Endothelial cell of umbilical vein (primary cell): ENCODE data around the gene MIER1. TPM values are rescaled to one million over a fixed set of nuclear protein-coding genes. Genes with fewer than 3 reads are reported as not detected.

Experiments
- BruUV-seq: library from RNA; stranded (reverse); fragments of 400-500 nt; replicated peaks from 2 replicates; lab custom pipeline; 2021; lab: Mats Ljungman, UMichigan
- CTCF ChIA-PET: fragments of 300-600, 350-600 bp; sonication (Branson Sonifier 250); formaldehyde crosslinking; loops from one replicate; lab custom pipeline; 2021; ENCODE audit warnings: antibody characterized with exemption, inconsistent platforms; lab: Charles Lee
- POLR2A ChIA-PET: fragments of 300-600, 350-600 bp; sonication (Branson Sonifier 250); formaldehyde crosslinking; loops from one replicate; lab custom pipeline; 2021; ENCODE audit warnings: antibody characterized with exemption, inconsistent platforms; lab: Charles Lee
- DNase-seq: peaks from one replicate; pipeline ENCODE4 v3.0.0-alpha.2; 2011; ENCODE audit warnings: low read depth, low spot score
- FAIRE-seq: peaks from 2 replicates; lab custom pipeline; 2011; peaks lifted over from hg19 to GRCh38; lab: Jason Lieb, UNC
- H2AFZ ChIP-seq: 2 replicates; pipeline ENCODE4 v1.6.0; 2012; ENCODE audit warnings: low read depth, low read length, control low read depth, inconsistent platforms
- H3K27ac ChIP-seq: 2 replicates; pipeline ENCODE4 v1.5.1; 2011; ENCODE audit warnings: low read depth, mild to moderate bottlenecking, control low read depth, low read length, moderate library complexity; ENCODE audit not compliant: insufficient read depth
- H3K27me3 ChIP-seq, 2 experiments: 2 replicates each; pipeline versions ENCODE4 v1.6.0 to v1.6.1; 2011; ENCODE audit warnings: low read length in 2 of 2, mixed read lengths in 1 of 2; ENCODE audit not compliant: control insufficient read depth in 2 of 2, insufficient read depth in 2 of 2
- H3K36me3 ChIP-seq, 2 experiments: 2 replicates in 1 of 2; 3 replicates in 1 of 2; pipeline ENCODE4 v1.5.1; 2011; ENCODE audit warnings: low read length in 2 of 2, mild to moderate bottlenecking in 1 of 2, moderate library complexity in 1 of 2; ENCODE audit not compliant: control insufficient read depth in 2 of 2, insufficient read depth in 2 of 2; ENCODE audit errors: extremely low read depth in 1 of 2
- H3K4me1 ChIP-seq: 3 replicates; pipeline ENCODE4 v1.5.1; 2011; ENCODE audit warnings: mild to moderate bottlenecking, low read length; ENCODE audit not compliant: control insufficient read depth, insufficient read depth; ENCODE audit errors: extremely low read depth
- H3K4me2 ChIP-seq: 2 replicates; pipeline ENCODE4 v1.6.1; 2011; ENCODE audit warnings: low read length, control low read depth, mixed read lengths; ENCODE audit not compliant: insufficient read depth
- H3K4me3 ChIP-seq, 3 experiments: fragments of 200-600 bp in 1 of 3; sonication (generic), shearing (Covaris generic) in 1 of 3; replicated peaks in 1 of 3; 2 replicates each; pipeline ENCODE4 v1.5.1; 2011 to 2016; ENCODE audit warnings: control low read depth in 3 of 3, low read length in 3 of 3, mild to moderate bottlenecking in 2 of 3, inconsistent platforms in 1 of 3, low read depth in 1 of 3, moderate library complexity in 1 of 3; ENCODE audit not compliant: insufficient read depth in 1 of 3
- H3K79me2 ChIP-seq: 2 replicates; pipeline ENCODE4 v1.6.0; 2012; ENCODE audit warnings: low read length, inconsistent platforms; ENCODE audit not compliant: control insufficient read depth, insufficient read depth
- H3K9ac ChIP-seq: replicated peaks from 2 replicates; pipeline ENCODE3; 2011; ENCODE audit warnings: low read length, control low read depth; ENCODE audit not compliant: insufficient read depth; ENCODE audit errors: extremely low read depth
- H3K9me1 ChIP-seq: replicated peaks from 3 replicates; pipeline ENCODE4 v1.6.0; 2011; ENCODE audit warnings: mild to moderate bottlenecking, low read length; ENCODE audit not compliant: control insufficient read depth, insufficient read depth; ENCODE audit errors: extremely low read depth
- H3K9me3 ChIP-seq: replicated peaks from 2 replicates; pipeline ENCODE4 v1.5.1; 2012; ENCODE audit warnings: low read length, inconsistent platforms; ENCODE audit not compliant: control insufficient read depth, insufficient read depth
- H4K20me1 ChIP-seq: replicated peaks from 2 replicates; pipeline ENCODE3; 2011; ENCODE audit warnings: mild to moderate bottlenecking, low read length; ENCODE audit not compliant: control insufficient read depth, insufficient read depth; ENCODE audit errors: extremely low read depth
- EZH2 ChIP-seq: IDR thresholded peaks from 2 replicates; pipeline ENCODE4 v1.6.1; 2012; ENCODE audit warnings: borderline replicate concordance, low read depth, mild to moderate bottlenecking, moderate library complexity, low read length, inconsistent platforms; ENCODE audit not compliant: severe bottlenecking
- FOS ChIP-seq: IDR thresholded peaks from 2 replicates; pipeline ENCODE4 v1.6.1; 2011; ENCODE audit warnings: mild to moderate bottlenecking, low read length, moderate library complexity, borderline replicate concordance; ENCODE audit not compliant: insufficient read depth
- GATA2 ChIP-seq: IDR thresholded peaks from 2 replicates; pipeline ENCODE4 v1.7.0; 2011; ENCODE audit warnings: low read depth, mild to moderate bottlenecking, moderate library complexity, mixed read lengths, low read length; ENCODE audit not compliant: insufficient read length, insufficient read depth
- JUN ChIP-seq: IDR thresholded peaks from 2 replicates; pipeline ENCODE4 v1.6.1; 2011; ENCODE audit warnings: borderline replicate concordance, low read depth; ENCODE audit not compliant: insufficient read length, insufficient read depth
- MYC ChIP-seq: IDR thresholded peaks from one replicate; pipeline ENCODE4 v1.6.1; 2011; ENCODE audit warnings: mild to moderate bottlenecking, low read depth, low read length
- POLR2A ChIP-seq: IDR thresholded peaks from 2 replicates; pipeline ENCODE4 v1.6.1; 2012; ENCODE audit warnings: low read depth, mild to moderate bottlenecking, control low read depth, low read length
- POLR2AphosphoS5 ChIP-seq: IDR thresholded peaks from 2 replicates; pipeline ENCODE4 v1.6.1; 2012; ENCODE audit warnings: low read depth, mild to moderate bottlenecking, control low read depth, low read length, moderate library complexity; ENCODE audit not compliant: insufficient read depth
- dilution Hi-C: fragments of 300-500 bp; cut with MboI; formaldehyde crosslinking; loops from one replicate; pipeline ENCODE4 v1.15.0; 2019; ENCODE audit warnings: low sequenced_read_pairs; ENCODE audit not compliant: extremely low pct_ligation_motif_present
- intact Hi-C: fragments of 100-400 bp; cut with micrococcal nuclease; formaldehyde crosslinking; loops from one replicate; pipeline ENCODE4 v1.10.0; 2022
- polyA plus RNA-seq, 4 experiments: library from polyadenylated mRNA; depleted of rRNA in 3 of 4; stranded (reverse) in 3 of 4; unstranded in 1 of 4; fragments of >200 nt; gene quantifications; 2 replicates each; pipeline versions ENCODE4 v1.2.1 to v1.2.3, GENCODE V29; 2011 to 2012; ENCODE audit warnings: missing spikeins in 1 of 4
- total RNA-seq: library from RNA; stranded (reverse); gene quantifications from 2 replicates; pipeline ENCODE4 v1.2.3, GENCODE V29; 2021
- TF ChIP-seq, protein P1 (sequence below), 2 donors: IDR thresholded peaks; 1 replicate in 1 of 2; 2 replicates in 1 of 2; pipeline ENCODE4 v1.5.1; 2011; ENCODE audit warnings: low read length in 2 of 2, mild to moderate bottlenecking in 2 of 2, moderate library complexity in 2 of 2, control low read depth in 1 of 2, inconsistent platforms in 1 of 2, low read depth in 1 of 2; ENCODE audit not compliant: insufficient read depth in 1 of 2; ENCODE audit errors: extremely low read depth in 1 of 2
- TF ChIP-seq, protein P2 (sequence below): IDR thresholded peaks from 2 replicates; pipeline ENCODE4 v1.6.1; 2011; ENCODE audit not compliant: insufficient read depth, insufficient read length

Gene MIER1
- total and polyA plus RNA-seq, 2 donors (not counting 3 experiments of a cell fraction or from before 2014, with no cell fraction given): 7.3 to 36.8 TPM

DNA sequence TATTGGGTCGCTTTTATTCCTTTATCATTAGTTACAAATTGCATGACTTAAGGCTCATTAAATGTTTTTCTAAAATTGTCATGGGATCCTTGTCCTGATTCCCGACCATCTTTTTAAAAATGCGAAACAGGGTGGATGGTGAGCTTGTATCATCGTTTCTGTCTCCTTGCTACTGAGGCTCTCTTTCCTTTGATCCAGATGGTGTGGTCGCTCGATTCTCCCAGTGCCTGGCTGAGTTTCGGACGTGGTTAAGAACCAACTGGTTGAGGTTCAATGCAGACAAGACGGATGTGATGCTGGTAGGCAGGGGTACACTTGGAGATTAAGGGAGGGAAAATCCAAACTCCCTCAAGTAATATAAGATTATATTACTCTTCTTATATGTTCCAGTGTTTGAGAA, 1.2 kb downstream of the MIER1 start:
- POLR2A ChIA-PET: no interaction called here
- peaks cover 47% of the 10 kb centered on the region for H3K79me2 ChIP-seq
- DNase-seq: no peak

DNA sequence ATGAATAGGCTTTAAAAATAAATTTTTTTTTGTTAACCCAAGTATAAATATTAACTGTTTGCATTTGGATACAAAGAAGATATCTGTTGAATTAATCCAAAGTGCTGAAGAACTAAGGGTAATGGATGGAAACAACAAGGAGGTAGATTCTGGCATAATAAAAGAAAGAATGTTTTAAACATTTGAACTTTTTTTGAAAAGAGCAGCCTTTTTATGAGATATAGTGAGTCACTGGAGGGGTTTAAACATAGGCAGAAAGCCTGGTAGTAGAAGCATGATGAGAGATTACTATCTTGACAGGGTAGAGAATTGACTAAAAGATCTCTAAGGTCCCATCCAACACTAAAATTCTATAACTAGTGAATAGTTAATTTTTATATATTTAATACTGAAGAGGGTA, 2.7 kb downstream of the MIER1 start:
- Histone ChIP-seq H3K27me3 (no peaks in the 10 kb centered on the region), H3K36me3 (no peaks in the 10 kb centered on the region), H3K79me2 (peaks cover 63% of the 10 kb centered on the region), H3K9me1 (no peaks in the 10 kb centered on the region), H3K9me3 (no peaks in the 10 kb centered on the region), H3K27ac (no peak overlapping the region), H3K9ac (no peak overlapping the region), H3K4me1 (peaks cover 39% of the 10 kb centered on the region), H3K4me3 (no peak overlapping the region), H3K4me2 (no peak overlapping the region), H2AFZ (no peak overlapping the region), H4K20me1 (no peaks in the 10 kb centered on the region)
- DNase-seq: no peak
- no peak for TF ChIP-seq EZH2
- TF ChIP-seq GATA2: no peak
- no peak for TF ChIP-seq FOS
- no peak for TF ChIP-seq JUN
- TF ChIP-seq, protein P1, sequence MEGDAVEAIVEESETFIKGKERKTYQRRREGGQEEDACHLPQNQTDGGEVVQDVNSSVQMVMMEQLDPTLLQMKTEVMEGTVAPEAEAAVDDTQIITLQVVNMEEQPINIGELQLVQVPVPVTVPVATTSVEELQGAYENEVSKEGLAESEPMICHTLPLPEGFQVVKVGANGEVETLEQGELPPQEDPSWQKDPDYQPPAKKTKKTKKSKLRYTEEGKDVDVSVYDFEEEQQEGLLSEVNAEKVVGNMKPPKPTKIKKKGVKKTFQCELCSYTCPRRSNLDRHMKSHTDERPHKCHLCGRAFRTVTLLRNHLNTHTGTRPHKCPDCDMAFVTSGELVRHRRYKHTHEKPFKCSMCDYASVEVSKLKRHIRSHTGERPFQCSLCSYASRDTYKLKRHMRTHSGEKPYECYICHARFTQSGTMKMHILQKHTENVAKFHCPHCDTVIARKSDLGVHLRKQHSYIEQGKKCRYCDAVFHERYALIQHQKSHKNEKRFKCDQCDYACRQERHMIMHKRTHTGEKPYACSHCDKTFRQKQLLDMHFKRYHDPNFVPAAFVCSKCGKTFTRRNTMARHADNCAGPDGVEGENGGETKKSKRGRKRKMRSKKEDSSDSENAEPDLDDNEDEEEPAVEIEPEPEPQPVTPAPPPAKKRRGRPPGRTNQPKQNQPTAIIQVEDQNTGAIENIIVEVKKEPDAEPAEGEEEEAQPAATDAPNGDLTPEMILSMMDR (IDR thresholded peaks at IDR 0.05; ENCODE audit: extremely low read depth in 1 of 2, insufficient read depth in 1 of 2, low read depth in 1 of 2, low read length in 2 of 2): no peak
- TF ChIP-seq POLR2A: no peak
- TF ChIP-seq MYC: no peak
- no peak for TF ChIP-seq POLR2AphosphoS5
- TF ChIP-seq, protein P2, sequence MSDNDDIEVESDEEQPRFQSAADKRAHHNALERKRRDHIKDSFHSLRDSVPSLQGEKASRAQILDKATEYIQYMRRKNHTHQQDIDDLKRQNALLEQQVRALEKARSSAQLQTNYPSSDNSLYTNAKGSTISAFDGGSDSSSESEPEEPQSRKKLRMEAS: no peak
- dilution Hi-C loops (no loop called here), intact Hi-C loops (no loop called here)
- CTCF ChIA-PET: no interaction called here
- FAIRE-seq: no peak
- POLR2A ChIA-PET: no interaction called here
- BruUV-seq: no TSS peak

More for the DNA sequence above, 1.2 kb downstream of the MIER1 start:
- Histone ChIP-seq H2AFZ (peak overlapping the region; percentile 19), H3K36me3 (no peaks in the 10 kb centered on the region), H3K9me3 (no peaks in the 10 kb centered on the region), H3K27me3 (no peaks in the 10 kb centered on the region), H4K20me1 (no peaks in the 10 kb centered on the region), H3K9ac (peak overlapping the region; percentile 95), H3K4me3 (peak overlapping the region; percentile 67 to 90 (median 82)), H3K9me1 (no peaks in the 10 kb centered on the region), H3K27ac (peak overlapping the region; percentile 13), H3K4me2 (peak overlapping the region; percentile 91), H3K4me1 (peaks cover 30% of the 10 kb centered on the region)
- dilution Hi-C loops: no loop called here
- TF ChIP-seq FOS (no peak), EZH2 (no peak), GATA2 (no peak), MYC (no peak)
- TF ChIP-seq, protein P1 (IDR thresholded peaks at IDR 0.05; ENCODE audit: extremely low read depth in 1 of 2, insufficient read depth in 1 of 2, low read depth in 1 of 2, low read length in 2 of 2): no peak
- CTCF ChIA-PET: interaction anchor here (1.2 to 1.3 kb wide), 2 partner anchors 9 to 25 kb away, joined by 3 read pairs; no protein-coding TSS in a partner anchor
- intact Hi-C loops: loop anchor here (1.0 to 2.0 kb wide), 2 partner anchors 173 to 197 kb away; partner anchors contain the start of gene DYNLT5
- BruUV-seq: no TSS peak
- peak; percentile 31 for FAIRE-seq
